GM18868 (cell line): ENCODE results near the gene ATOX1.
A peak's percentile ranks its signal among the peaks of the same experiment; 100 is the strongest.
"Not testable (repeated sequence)": the region's sequence is repeated elsewhere in the genome, so short reads cannot be mapped to it uniquely, and the experiment has no call there.

Source experiments
- ATAC-seq: cut with Tn5 transposase; IDR thresholded peaks from one replicate; pipeline ENCODE4 v1.9.1; 2021; ENCODE audit warnings: mild to moderate bottlenecking, moderate library complexity; ENCODE audit not compliant: unreplicated experiment

Gene ATOX1

GRCh38 chr5:151758430-151759241, at the start of gene ATOX1:
ATOX1 (minus strand) TSS chr5:151758631; CDS start chr5:151758551, 80 bp downstream.
- peak; percentile 96 for ATAC-seq

GRCh38 chr5:151805414-151806223, 47.2 kb upstream of the ATOX1 start:
- no peak for ATAC-seq

GRCh38 chr5:151800532-151800931, 42.1 kb upstream of the ATOX1 start:
- ATAC-seq = no peak

- ATAC-seq = no peak
These were observed 41.0 kb upstream of the ATOX1 start for GRCh38 chr5:151799407-151799806.

- ATAC-seq = no peak
These were observed 40.2 kb upstream of the ATOX1 start for GRCh38 chr5:151798674-151799073.

GRCh38 chr5:151795426-151795825, 37.0 kb upstream of the ATOX1 start:
- no peak for ATAC-seq

GRCh38 chr5:151793358-151793757, 34.9 kb upstream of the ATOX1 start:
- no peak for ATAC-seq

- no peak for ATAC-seq
These were observed 29.4 kb upstream of the ATOX1 start for GRCh38 chr5:151787817-151788216.

GRCh38 chr5:151786468-151786867, 28.0 kb upstream of the ATOX1 start:
- no peak for ATAC-seq

- no peak for ATAC-seq
These were observed 25.7 kb upstream of the ATOX1 start for GRCh38 chr5:151784141-151784540.

GRCh38 chr5:151783664-151784063, 25.2 kb upstream of the ATOX1 start:
- ATAC-seq = not testable (repeated sequence)

- ATAC-seq = no peak
These were observed 22.8 kb upstream of the ATOX1 start for GRCh38 chr5:151781201-151781600.

GRCh38 chr5:151780348-151780747, 21.9 kb upstream of the ATOX1 start:
- no peak for ATAC-seq

GRCh38 chr5:151779531-151780125, 21.2 kb upstream of the ATOX1 start:
- ATAC-seq = peak; percentile 57

GRCh38 chr5:151775025-151775606, 16.7 kb upstream of the ATOX1 start:
- no peak for ATAC-seq

GRCh38 chr5:151773951-151774350, 15.5 kb upstream of the ATOX1 start:
- ATAC-seq = no peak

GRCh38 chr5:151772846-151773561, 14.6 kb upstream of the ATOX1 start:
- ATAC-seq = no peak

GRCh38 chr5:151772029-151772845, 13.8 kb upstream of the ATOX1 start:
- ATAC-seq = no peak

GRCh38 chr5:151771259-151772028, 13.0 kb upstream of the ATOX1 start, which contains the start of gene G3BP1:
G3BP1 (plus strand) TSS chr5:151771954; CDS start chr5:151786621, 14,667 bp downstream.
- peak; percentile 79 for ATAC-seq
